GM12878 (cell line): ENCODE measurements around the gene PINK1. TPM values are rescaled to one million over a fixed set of nuclear protein-coding genes. Genes with fewer than 3 reads are reported as not detected.

Experiments
- ATAC-seq: fragments of 200-7000 bp; cut with Tn5 transposase; 3 replicates; pipeline ENCODE4 v1.9.1; 2020; ENCODE audit warnings: mild to moderate bottlenecking, moderate library complexity
- BruUV-seq: library from RNA; stranded (reverse); fragments of 400-500 nt; replicated peaks from 2 replicates; lab custom pipeline; 2021; lab: Mats Ljungman, UMichigan
- CTCF ChIA-PET: fragments of 300-600 bp; sonication (Branson Sonifier 250); formaldehyde crosslinking; extraction: SDS; loops from one replicate; lab custom pipeline; 2021; ENCODE audit warnings: inconsistent platforms; lab: Yijun Ruan, JAX
- POLR2A ChIA-PET: fragments of 350-600 bp; formaldehyde crosslinking; extraction: SDS; loops from one replicate; lab custom pipeline; 2021; ENCODE audit warnings: inconsistent platforms; lab: Charles Lee
- RAD21 ChIA-PET: fragments of 300-600 bp; sonication (Branson Sonifier 250); formaldehyde crosslinking; loops from one replicate; lab custom pipeline; 2023; ENCODE audit warnings: antibody characterized with exemption; ENCODE audit not compliant: unreplicated experiment; lab: Charles Lee
- SMC1A ChIA-PET: fragments of 300-600 bp; sonication (Branson Sonifier 250); formaldehyde crosslinking; loops from one replicate; lab custom pipeline; 2023; ENCODE audit not compliant: unreplicated experiment, uncharacterized antibody; lab: Charles Lee
- DNase-seq: peaks from one replicate; pipeline ENCODE4 v3.0.0-alpha.2; 2011; ENCODE audit warnings: low read depth, low spot score
- FAIRE-seq: peaks from 3 replicates; lab custom pipeline; 2011; peaks lifted over from hg19 to GRCh38; lab: Jason Lieb, UNC
- H2AFZ ChIP-seq: 2 replicates; pipeline ENCODE4 v1.6.0; 2011; ENCODE audit warnings: low read depth, low read length, control low read depth; ENCODE audit not compliant: control insufficient read depth
- H3K27ac ChIP-seq: 2 replicates; pipeline ENCODE4 v1.5.1; 2011; ENCODE audit warnings: control low read depth; ENCODE audit not compliant: control insufficient read depth, insufficient read depth
- H3K27me3 ChIP-seq, 2 experiments: replicated peaks in 1 of 2; 2 replicates each; pipeline versions ENCODE4 v1.6.0 to v1.6.1; 2011; ENCODE audit warnings: low read length in 1 of 2; ENCODE audit not compliant: control insufficient read depth in 2 of 2, insufficient read depth in 2 of 2
- H3K36me3 ChIP-seq, 2 experiments: 2 replicates each; pipeline ENCODE4 v1.5.1; 2011; ENCODE audit warnings: low read length in 1 of 2; ENCODE audit not compliant: control insufficient read depth in 2 of 2, insufficient read depth in 2 of 2
- H3K4me1 ChIP-seq: 2 replicates; pipeline ENCODE4 v1.6.1; 2011; ENCODE audit warnings: mild to moderate bottlenecking, low read length, moderate library complexity, mixed read lengths; ENCODE audit not compliant: control insufficient read depth, insufficient read depth
- H3K4me2 ChIP-seq: 2 replicates; pipeline ENCODE4 v1.6.0; 2011; ENCODE audit warnings: control low read depth; ENCODE audit not compliant: control insufficient read depth, insufficient read depth
- H3K4me3 ChIP-seq: fragments of 200-600 bp; sonication (generic); 2 replicates; pipeline ENCODE4 v1.5.1; 2016
- H3K79me2 ChIP-seq: 2 replicates; pipeline ENCODE4 v1.6.0; 2011; ENCODE audit warnings: low read length; ENCODE audit not compliant: control insufficient read depth, insufficient read depth
- H3K9ac ChIP-seq: 2 replicates; pipeline ENCODE4 v1.8.0; 2011; ENCODE audit warnings: low read length, control low read depth, mixed read lengths; ENCODE audit not compliant: control insufficient read depth, insufficient read depth
- H3K9me3 ChIP-seq: replicated peaks from 3 replicates; pipeline ENCODE4 v1.5.1; 2011; ENCODE audit warnings: mild to moderate bottlenecking, low read length; ENCODE audit not compliant: control insufficient read depth, insufficient read depth
- H4K20me1 ChIP-seq: 2 replicates; pipeline ENCODE4 v1.6.0; 2011; ENCODE audit not compliant: control insufficient read depth, insufficient read depth
- ATF2 ChIP-seq: IDR thresholded peaks from 2 replicates; pipeline ENCODE4 v1.6.1; 2012; ENCODE audit warnings: low read length, inconsistent platforms
- CBX3 ChIP-seq: fragments of 200-600 bp; sonication (generic); IDR thresholded peaks from 2 replicates; pipeline ENCODE4 v1.6.1; 2016; ENCODE audit warnings: low read depth, borderline replicate concordance
- CHD4 ChIP-seq: fragments of 200-600 bp; sonication (generic); IDR thresholded peaks from 2 replicates; pipeline ENCODE4 v1.6.1; 2016; ENCODE audit warnings: mild to moderate bottlenecking
- FOS ChIP-seq: IDR thresholded peaks from 3 replicates; pipeline ENCODE4 v1.6.1; 2011; ENCODE audit warnings: borderline replicate concordance; ENCODE audit not compliant: insufficient read length; ENCODE audit errors: extremely low read depth
- GABPA ChIP-seq: IDR thresholded peaks from 2 replicates; pipeline ENCODE4 v1.6.1; 2014; ENCODE audit warnings: antibody characterized with exemption, low read depth, mild to moderate bottlenecking, inconsistent platforms
- PAX8 ChIP-seq: fragments of 450-650 bp; IDR thresholded peaks from 2 replicates; pipeline ENCODE4 v1.6.1; 2017; ENCODE audit warnings: mild to moderate bottlenecking, moderate library complexity
- RUNX3 ChIP-seq: IDR thresholded peaks from 2 replicates; pipeline ENCODE4 v1.6.1; 2012; ENCODE audit warnings: low read length, inconsistent platforms
- SMARCA5 ChIP-seq: fragments of 450-650 bp; IDR thresholded peaks from 2 replicates; pipeline ENCODE4 v1.6.1; 2017; ENCODE audit warnings: mild to moderate bottlenecking
- SUPT20H ChIP-seq: IDR thresholded peaks from 2 replicates; pipeline ENCODE4 v1.6.1; 2011; ENCODE audit warnings: low read depth, mild to moderate bottlenecking, low read length, moderate library complexity, borderline replicate concordance; ENCODE audit not compliant: control insufficient read depth
- SUZ12 ChIP-seq: fragments of 200-600 bp; sonication (generic); IDR thresholded peaks from one replicate; pipeline ENCODE4 v1.6.1; 2018; ENCODE audit warnings: antibody characterized with exemption, mild to moderate bottlenecking; ENCODE audit not compliant: unreplicated experiment
- TARDBP ChIP-seq: IDR thresholded peaks from 2 replicates; pipeline ENCODE4 v1.6.1; 2016; ENCODE audit warnings: borderline replicate concordance
- TCF12 ChIP-seq: IDR thresholded peaks from 2 replicates; pipeline ENCODE4 v1.6.1; 2011; ENCODE audit warnings: low read depth, mild to moderate bottlenecking, low read length
- TCF7 ChIP-seq: IDR thresholded peaks from 2 replicates; pipeline ENCODE4 v1.6.1; 2014; ENCODE audit warnings: antibody characterized with exemption, borderline replicate concordance
- ZBTB33 ChIP-seq: fragments of 450-650 bp; IDR thresholded peaks from 2 replicates; pipeline ENCODE4 v1.6.1; 2017; ENCODE audit warnings: mild to moderate bottlenecking
- ZNF217 ChIP-seq: fragments of 450-650 bp; IDR thresholded peaks from 2 replicates; pipeline ENCODE4 v1.6.1; 2017; ENCODE audit warnings: antibody characterized with exemption, mild to moderate bottlenecking
- WGBS: methylation state at CpG from one replicate; pipeline ENCODE4 v1.1.6; 2016; ENCODE audit warnings: low lambda C conversion rate; ENCODE audit not compliant: insufficient replicate concordance, insufficient coverage; ENCODE audit errors: missing lambda C conversion rate; 5-methylcytosine and 5-hydroxymethylcytosine counted together
- in situ Hi-C: fragments of 300-500 bp; cut with MboI; formaldehyde crosslinking; loops from 9 replicates; pipeline ENCODE4 v1.14.3; 2018; ENCODE audit warnings: mixed read lengths
- intact Hi-C: fragments of 100-400 bp; cut with micrococcal nuclease; formaldehyde crosslinking; loops from one replicate; pipeline ENCODE4 v1.14.2; 2022; ENCODE audit not compliant: unreplicated experiment
- polyA plus RNA-seq, 11 experiments: library from polyadenylated mRNA; depleted of rRNA in 4 of 11; unstranded in 6 of 11; stranded (reverse) in 5 of 11; fragments of >200 nt; fragmentation: Nextera tagmentation in 4 of 11; fragmentation: Illumina TruSeq in 1 of 11; extraction: Ambion mirVana in 4 of 11; extraction: Trizol in 1 of 11; gene quantifications; 1 replicate in 1 of 11; 2 replicates in 10 of 11; pipeline versions ENCODE4 v1.2.1 to v1.2.3, GENCODE V29; 2011 to 2016; ENCODE audit warnings: inconsistent platforms in 2 of 11, missing spikeins in 2 of 11, low read depth in 1 of 11
- total RNA-seq, 4 experiments: library from RNA; depleted of rRNA in 3 of 4; stranded (reverse); fragments of >200 nt in 3 of 4; fragmentation: Illumina TruSeq in 1 of 4; extraction: Trizol in 1 of 4; gene quantifications; 2 replicates each; pipeline versions ENCODE4 v1.2.1 to v1.2.3, GENCODE V29; 2013 to 2021
- TF ChIP-seq, protein P1 (sequence below): IDR thresholded peaks from 2 replicates; pipeline ENCODE4 v1.6.1; 2012; ENCODE audit warnings: low read depth, low read length, improper control_type of control experiment
- TF ChIP-seq, protein P2 (sequence below): fragments of 450-650 bp; formaldehyde crosslinking; IDR thresholded peaks from 2 replicates; pipeline ENCODE4 v1.4.0; 2022; ENCODE audit warnings: mild to moderate bottlenecking, moderate library complexity
- TF ChIP-seq, protein P3 (sequence below): fragments of 450-650 bp; IDR thresholded peaks from 2 replicates; pipeline ENCODE4 v1.6.1; 2014; ENCODE audit warnings: mild to moderate bottlenecking

The PINK1 gene
- total and polyA plus RNA-seq, 10 of the 15 experiments (the other 5 are each of a cell fraction or from before 2014, with no cell fraction given): 0.42 to 4.4 (median 1.9) TPM; not detected in 1

DNA sequence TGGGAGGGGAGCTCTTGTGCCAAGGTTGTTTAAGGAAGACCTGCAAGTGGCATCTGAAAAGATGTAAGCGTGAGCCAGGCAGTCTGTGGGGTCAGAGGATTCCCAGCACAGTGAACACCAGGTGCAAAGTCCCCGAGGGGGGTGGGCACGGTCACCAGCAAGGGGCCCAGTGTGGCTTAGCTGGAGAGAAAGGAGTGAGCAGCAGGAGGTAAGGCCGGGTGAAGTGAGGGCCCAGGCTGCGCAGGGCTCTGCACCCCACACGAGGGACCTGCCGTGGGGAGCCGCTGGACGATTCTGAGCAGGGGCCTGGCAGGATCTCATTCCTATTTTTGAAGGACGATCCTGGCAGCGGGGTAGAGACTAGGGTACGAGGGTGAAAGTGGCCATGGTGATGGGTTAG, 23.8 kb downstream of the PINK1 start:
- intact Hi-C loops: no loop called here
- peaks cover 5% of the 10 kb centered on the region; the same call in 1 of the 2 replicates for H4K20me1 ChIP-seq
- 88% methylated on average over 12 of the region's 12 CpGs for WGBS
- no peak for DNase-seq
- peaks cover 27 to 36% of the 10 kb centered on the region in 2 experiments for H3K36me3 ChIP-seq
- no peak for FAIRE-seq
- ChIA-PET RAD21 (no interaction called here), CTCF (no interaction called here), POLR2A (no interaction called here), SMC1A (no interaction called here)
- no peak overlapping the region for H3K4me3 ChIP-seq
- no peak for ATAC-seq
- in situ Hi-C loops: no loop called here
- no peak overlapping the region for H3K4me2 ChIP-seq
- no peaks in the 10 kb centered on the region for H3K9me3 ChIP-seq
- no peak overlapping the region for H3K27ac ChIP-seq
- no peak overlapping the region for H3K9ac ChIP-seq
- TF ChIP-seq, protein P1, sequence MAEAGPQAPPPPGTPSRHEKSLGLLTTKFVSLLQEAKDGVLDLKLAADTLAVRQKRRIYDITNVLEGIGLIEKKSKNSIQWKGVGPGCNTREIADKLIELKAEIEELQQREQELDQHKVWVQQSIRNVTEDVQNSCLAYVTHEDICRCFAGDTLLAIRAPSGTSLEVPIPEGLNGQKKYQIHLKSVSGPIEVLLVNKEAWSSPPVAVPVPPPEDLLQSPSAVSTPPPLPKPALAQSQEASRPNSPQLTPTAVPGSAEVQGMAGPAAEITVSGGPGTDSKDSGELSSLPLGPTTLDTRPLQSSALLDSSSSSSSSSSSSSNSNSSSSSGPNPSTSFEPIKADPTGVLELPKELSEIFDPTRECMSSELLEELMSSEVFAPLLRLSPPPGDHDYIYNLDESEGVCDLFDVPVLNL: no peak
- no peak for TF ChIP-seq CBX3
- no peak for TF ChIP-seq GABPA
- TF ChIP-seq RUNX3: no peak
- no peak for TF ChIP-seq TARDBP
- TF ChIP-seq TCF7: no peak
- no peak for TF ChIP-seq SMARCA5
- TF ChIP-seq PAX8: no peak
- TF ChIP-seq, protein P2, sequence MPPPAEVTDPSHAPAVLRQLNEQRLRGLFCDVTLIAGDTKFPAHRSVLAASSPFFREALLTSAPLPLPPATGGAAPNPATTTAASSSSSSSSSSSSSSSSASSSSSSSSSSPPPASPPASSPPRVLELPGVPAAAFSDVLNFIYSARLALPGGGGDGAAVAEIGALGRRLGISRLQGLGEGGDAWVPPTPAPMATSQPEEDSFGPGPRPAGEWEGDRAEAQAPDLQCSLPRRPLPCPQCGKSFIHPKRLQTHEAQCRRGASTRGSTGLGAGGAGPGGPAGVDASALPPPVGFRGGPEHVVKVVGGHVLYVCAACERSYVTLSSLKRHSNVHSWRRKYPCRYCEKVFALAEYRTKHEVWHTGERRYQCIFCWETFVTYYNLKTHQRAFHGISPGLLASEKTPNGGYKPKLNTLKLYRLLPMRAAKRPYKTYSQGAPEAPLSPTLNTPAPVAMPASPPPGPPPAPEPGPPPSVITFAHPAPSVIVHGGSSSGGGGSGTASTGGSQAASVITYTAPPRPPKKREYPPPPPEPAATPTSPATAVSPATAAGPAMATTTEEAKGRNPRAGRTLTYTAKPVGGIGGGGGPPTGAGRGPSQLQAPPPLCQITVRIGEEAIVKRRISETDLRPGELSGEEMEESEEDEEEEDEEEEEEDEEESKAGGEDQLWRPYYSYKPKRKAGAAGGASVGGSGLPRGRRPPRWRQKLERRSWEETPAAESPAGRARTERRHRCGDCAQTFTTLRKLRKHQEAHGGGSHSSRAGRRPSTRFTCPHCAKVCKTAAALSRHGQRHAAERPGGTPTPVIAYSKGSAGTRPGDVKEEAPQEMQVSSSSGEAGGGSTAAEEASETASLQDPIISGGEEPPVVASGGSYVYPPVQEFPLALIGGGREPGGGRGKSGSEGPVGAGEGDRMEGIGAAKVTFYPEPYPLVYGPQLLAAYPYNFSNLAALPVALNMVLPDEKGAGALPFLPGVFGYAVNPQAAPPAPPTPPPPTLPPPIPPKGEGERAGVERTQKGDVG (CRISPR knock-in tag): no peak
- TF ChIP-seq ZBTB33: no peak
- TF ChIP-seq ATF2: no peak
- no peak for TF ChIP-seq FOS
- TF ChIP-seq SUZ12: no peak
- no peak for TF ChIP-seq TCF12
- no peak for TF ChIP-seq SUPT20H
- TF ChIP-seq ZNF217: no peak
- TF ChIP-seq, protein P3, sequence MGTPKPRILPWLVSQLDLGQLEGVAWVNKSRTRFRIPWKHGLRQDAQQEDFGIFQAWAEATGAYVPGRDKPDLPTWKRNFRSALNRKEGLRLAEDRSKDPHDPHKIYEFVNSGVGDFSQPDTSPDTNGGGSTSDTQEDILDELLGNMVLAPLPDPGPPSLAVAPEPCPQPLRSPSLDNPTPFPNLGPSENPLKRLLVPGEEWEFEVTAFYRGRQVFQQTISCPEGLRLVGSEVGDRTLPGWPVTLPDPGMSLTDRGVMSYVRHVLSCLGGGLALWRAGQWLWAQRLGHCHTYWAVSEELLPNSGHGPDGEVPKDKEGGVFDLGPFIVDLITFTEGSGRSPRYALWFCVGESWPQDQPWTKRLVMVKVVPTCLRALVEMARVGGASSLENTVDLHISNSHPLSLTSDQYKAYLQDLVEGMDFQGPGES: no peak
- TF ChIP-seq CHD4: no peak
- BruUV-seq: no TSS peak
- no peak overlapping the region for H2AFZ ChIP-seq
- H3K79me2 ChIP-seq: peaks cover 35% of the 10 kb centered on the region
- H3K4me1 ChIP-seq: 0 out of 2 replicates have a peak, but pooled peaks cover 10% of the 10 kb centered on the region
- no peaks in the 10 kb centered on the region for H3K27me3 ChIP-seq
